GM18526 (cell line): ENCODE measurements around the gene PTGDR2.

ENCODE experiments used
- POLR2A ChIP-seq: IDR thresholded peaks from 3 replicates; pipeline ENCODE4 v1.6.1; 2011; ENCODE audit not compliant: insufficient read length; ENCODE audit errors: extremely low read depth

The PTGDR2 gene

DNA sequence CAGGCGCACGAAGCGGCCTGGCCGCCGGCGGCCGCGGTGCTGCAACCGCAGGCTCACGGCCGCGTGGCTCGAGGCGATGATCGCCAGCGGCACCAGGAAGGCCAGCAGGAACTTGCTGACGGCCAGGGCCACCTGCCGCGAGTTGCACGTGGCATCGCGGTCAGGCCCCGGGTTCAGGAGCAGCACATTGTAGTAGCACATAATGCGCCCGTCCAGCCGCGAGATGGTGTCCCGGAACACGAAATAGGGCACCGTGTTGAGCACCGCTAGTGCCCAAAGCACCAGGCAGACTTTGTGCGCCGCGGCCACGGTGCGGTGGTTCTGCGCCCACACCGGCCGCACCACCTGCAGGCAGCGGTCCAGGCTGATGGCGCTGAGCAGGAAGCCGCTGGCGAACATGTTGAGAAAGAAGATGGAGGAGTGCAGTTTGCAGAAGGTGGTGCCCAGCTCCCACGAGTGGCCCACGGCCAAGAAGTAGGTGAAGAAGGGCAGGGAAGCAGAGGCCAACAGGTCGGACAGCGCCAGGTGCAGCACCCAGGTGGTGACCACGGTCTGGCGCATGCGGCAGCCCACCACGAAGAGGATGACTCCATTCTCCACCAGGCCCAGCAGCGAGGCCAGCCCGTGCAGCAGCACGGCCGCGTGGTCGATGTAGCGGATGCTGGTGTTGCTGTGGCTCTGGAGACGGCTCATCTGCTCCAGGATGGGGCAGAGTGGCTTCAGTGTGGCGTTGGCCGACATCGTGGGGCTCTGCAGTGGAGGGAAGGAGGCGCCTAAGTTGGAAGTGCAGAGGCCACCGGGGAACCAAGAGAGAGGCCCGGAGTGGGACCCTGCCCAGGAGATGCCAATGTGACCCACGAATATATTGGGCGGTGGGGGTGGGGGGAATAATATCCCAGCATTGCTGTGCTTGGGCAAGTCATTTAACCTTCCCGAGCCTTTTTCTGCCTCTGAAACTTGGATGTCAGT is 2.5 kb downstream of the PTGDR2 start:
- no peak for TF ChIP-seq POLR2A

DNA sequence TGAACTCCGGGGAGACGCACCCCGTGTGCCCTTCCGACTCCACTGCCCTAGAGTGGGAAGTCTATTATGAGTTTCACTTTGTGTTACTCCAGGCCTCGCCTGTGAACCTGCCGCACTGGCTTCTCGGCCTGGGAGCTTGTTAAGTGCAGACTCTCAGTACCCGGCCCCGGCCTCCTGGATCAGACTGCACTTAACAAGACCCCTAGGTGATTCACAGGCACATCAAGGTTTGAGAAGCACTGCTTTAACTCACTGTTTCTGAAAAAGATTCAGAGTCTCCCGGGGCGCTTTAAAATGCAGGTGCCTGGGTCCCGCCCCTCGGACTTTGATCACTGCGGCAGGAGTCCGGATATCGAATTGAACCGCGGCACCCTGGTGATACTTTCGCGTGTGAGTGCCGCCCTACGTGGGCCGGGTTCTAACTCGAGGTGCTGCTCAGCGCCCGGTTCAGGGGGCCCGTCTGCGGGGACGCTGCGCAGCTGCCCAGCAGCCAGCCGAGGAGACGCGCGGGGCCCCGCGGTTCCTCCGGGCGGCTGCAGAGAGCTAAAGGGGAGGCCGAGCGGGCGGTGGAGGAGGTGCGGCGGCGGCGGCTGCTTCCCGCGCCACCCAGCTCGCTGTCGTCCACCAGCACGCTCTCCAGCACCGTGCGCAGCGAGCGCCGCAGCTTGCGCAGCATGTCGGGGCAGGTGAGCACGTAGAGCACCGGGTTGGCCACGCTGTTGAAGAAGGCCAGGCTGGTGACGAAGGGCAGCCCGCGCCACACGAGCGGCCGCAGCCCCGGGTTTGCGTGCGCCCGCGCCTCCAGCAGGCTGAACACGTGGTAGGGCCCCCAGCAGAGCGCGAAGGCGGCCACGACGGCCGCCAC is 3.4 kb downstream of the PTGDR2 start:
- no peak for TF ChIP-seq POLR2A

DNA sequence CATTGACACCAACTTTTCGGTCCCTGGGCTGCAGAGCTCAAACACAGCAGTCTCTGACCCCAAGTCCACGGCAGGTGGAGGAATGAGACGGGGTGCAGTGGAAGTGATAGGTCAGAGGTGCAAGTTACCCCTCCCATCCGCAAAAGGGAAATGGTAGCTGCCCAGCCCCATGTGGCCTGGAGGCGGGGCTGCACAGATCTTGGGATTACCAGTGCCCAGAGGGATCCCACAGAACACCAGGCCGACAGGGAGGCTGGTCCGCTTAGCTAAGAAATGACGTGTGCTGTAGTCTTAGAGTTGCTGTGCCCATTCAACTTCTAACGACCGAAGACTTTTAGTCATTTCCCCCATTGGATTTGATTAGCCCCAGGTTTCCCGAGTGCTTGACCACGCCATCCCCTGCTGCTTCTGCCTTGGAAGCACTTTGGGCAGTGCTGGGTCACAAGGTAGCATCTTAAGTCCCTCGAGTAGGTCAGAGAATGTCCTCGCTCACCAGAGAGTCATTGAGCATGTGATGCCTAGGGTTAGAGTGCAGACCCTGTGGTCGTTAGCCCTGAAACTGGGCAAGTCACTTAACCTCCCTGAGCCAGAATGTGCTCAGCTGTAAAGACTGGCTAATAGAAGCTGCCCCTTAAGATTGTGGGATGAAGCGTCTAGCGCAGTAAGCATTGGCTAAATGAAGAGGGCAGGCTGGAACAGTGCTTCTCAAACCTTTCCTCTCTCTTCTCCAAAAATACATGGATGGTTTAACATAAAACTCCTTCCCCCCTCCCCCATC is 4.2 kb downstream of the PTGDR2 start:
- no peak for TF ChIP-seq POLR2A

DNA sequence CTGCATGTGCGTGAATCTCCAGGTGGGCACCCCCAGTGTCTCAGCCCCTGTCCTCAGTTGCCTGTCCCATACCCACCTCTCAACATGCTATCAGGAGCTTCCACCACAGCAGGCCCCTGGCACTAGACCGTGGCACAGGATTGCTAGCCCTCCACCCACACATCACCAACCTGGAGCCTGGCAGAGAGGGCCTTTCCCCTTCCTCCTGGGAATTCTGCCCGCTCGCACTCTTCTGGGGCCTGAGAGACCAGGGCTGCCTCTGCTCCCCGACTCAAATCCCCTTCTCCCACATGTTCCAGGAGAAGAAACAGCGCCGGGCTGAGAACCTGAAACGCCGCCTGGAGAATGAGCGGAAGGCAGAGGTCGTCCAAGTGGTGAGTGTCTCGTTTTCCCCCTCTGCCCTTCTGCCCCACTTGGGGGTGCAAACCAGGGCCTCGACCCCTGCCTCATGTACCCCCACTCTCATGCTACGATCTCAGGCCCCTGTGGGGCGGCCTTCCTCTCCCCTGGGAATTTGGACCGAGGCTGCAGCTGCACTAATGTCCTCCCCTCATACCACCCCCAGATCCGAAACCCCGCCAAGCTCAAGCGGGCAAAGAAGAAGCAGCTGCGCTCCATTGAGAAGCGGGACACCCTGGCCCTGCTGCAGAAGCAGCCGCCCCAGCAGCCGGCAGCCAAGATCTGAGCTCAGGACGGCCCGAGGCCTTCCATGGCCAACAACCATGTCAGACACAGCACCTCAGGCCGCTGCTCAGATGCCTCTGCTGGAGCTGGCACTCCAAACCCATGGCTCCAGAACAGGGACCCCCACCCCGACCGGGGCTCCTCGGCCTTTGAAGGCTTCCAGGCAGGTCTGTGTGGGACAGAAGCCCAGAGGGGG is 5.9 kb downstream of the PTGDR2 start:
- no peak for TF ChIP-seq POLR2A

DNA sequence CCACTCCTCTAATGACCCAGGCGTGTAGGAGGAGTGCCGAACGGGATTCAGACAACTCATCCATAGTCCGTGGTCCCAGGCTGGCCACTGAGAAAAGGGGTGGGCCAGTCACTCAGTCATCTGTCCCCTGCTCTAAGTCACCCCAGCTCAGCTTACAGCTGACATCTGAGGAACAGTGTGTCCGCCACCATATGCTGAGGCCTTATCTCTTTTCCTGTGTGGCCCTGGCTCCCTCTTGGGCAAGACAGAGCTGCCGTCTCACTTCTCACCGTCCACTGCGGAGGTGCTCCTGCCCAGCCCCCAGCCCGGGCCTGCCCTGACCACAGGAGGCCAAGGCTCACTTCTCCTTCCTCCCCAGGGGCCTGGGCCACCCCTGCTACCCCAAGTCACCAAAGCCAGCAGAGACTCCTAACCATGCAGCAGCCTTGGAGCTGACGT is 7.0 kb downstream of the PTGDR2 start:
- TF ChIP-seq POLR2A = no peak

DNA sequence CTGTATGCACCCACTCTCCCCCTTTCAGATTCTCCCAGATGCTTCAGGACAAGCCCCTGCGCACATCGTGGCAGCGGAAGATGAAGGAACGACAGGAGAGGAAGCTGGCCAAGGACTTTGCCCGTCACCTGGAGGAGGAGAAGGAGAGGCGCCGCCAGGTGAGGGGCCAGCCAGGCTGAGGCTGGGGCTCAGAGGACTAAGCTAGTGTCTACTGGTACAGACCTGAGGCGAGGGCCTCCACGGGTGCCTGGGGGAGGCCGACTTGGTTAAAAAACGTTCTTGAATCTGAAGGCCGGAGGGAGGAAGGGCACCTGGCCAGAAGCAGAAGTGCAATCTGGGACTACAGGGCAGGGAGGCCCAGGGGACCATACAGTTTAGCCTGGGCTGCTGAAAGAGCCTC is 7.9 kb downstream of the PTGDR2 start:
- no peak for TF ChIP-seq POLR2A

DNA sequence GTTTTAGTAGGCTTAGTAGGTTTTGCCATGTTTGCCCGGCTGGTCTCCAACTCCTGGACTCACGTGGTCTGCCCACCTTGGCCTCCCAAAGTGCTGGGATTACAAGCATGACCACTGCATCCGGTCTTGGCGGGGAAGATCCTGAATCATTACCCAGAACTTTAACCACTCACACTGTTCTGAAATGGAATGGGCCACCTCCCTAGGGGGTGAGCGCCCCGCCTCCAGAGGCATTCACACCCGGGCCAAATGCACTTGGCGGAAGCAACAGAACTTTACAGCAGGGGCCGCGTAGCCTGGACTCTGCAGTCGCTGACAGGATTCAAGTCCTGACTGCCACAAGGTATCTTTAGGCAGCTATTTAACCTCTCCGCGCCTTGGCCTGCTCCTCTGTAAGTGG is 8.5 kb downstream of the PTGDR2 start:
- TF ChIP-seq POLR2A = no peak

DNA sequence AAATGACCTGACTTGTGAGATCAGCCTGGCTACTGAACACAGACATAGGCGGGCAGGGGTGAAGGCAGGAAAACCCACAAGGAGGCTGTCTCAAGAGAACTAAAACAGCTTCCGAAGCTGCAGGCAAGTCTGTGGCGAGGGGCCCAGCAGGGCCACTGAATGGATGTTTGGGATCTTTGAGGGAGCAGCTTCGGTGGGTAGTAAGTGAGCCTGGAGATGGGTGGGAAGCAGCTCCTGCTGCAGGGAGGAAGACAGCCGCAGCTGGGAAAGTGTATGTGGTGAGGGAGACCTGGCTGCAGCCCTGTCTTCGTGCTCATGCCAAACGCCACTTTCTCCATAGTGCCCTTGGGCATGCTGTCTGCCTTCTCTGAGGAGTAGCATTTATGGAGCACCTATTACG is 10.4 kb downstream of the PTGDR2 start:
- TF ChIP-seq POLR2A = no peak

DNA sequence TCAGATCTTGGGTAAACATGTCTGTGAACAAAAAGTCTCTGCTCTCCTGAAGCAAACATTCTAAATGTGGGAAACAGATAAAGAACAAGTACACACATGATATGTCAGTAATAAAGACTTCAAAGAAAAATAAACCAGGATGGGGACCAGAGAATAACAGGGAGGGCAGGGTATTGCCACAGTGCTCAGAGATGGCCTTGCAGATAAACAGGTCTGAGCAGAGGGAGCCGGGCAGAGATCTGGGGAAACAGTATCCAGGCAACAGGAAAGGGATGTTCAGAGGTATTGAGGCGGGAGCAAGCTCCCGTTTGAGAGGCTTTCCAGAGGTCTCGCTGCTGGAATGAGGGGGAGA is 10.9 kb downstream of the PTGDR2 start:
- TF ChIP-seq POLR2A = no peak

DNA sequence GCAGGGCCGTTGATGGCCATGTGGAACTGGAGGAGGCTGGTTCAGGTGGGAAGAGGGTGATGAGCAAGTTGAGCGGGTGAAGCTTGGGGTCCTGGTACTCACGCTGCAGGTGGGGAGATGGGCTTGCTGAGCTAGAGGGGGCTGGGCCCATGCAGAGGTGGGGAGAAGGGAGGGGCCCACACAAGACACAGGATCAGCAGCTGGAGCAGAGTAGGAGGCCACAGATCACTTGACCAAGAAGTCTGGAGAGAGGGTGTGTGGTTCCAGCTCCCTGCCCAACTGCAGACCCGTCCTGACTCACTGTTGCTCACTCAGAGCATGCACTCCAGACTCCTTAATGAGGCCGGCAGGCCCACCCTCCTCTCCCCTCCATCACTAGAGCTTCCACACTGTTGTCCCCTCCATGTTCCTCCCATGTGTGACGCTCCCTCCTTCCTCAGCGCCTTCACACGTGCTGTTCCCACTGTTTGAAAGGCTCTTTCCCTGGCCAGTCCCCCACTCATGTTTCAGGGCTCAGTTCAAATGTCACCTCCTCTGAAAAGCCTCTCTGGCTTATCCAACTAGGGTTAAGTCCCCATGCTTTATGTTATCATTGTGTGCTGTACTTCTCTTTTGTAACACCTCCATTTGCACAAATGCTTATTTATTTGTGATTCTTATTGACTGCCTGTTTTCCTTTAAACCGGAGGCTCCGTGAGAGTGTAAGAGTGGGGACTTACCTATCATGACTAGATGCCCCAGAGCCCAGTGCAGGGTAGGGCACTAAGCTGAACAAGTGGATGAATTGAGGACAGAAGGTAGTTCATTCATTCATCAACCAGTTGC is 11.5 kb downstream of the PTGDR2 start:
- no peak for TF ChIP-seq POLR2A

DNA sequence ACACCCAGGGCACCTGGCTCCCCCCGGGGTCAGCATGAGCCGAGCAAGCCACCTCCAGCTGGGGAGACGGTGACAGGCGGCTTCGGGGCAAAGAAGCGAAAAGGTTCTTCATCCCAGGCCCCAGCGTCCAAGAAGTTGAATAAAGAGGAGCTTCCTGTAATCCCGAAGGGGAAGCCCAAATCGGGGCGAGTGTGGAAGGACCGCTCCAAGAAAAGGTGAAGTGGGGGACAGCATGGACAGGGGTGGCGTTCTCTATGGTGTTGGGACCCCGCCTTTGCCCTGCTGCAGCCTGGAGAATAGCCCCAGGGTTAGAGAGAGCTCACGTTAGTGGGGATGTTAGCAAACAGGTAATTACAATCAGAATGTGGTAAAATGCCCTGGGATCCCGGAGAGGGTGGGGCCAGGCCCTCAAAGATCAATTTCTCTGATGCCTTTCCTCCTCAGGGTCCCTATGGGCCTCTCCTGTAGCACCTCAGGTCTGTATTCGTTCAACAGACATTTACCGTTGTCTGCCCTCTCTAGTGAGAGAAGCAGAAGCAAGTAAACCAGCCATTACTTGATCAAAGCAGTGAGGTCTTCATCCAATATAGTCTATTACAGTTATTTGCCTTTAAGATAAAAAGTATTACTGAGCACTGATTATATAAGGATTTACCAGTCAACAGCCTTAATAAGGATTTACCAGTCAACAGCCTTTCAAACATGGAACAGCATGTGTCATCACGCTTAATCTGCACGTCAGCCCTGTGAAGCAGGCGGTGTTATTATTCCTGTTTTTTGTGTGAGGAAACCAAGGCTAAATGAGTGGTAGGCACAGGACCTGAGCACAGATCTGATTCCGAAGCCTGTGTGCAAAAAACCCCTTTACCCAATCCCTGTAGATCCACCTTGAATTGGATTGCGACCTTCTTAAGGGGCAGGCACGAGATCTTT is 12.8 kb downstream of the PTGDR2 start:
- no peak for TF ChIP-seq POLR2A

DNA sequence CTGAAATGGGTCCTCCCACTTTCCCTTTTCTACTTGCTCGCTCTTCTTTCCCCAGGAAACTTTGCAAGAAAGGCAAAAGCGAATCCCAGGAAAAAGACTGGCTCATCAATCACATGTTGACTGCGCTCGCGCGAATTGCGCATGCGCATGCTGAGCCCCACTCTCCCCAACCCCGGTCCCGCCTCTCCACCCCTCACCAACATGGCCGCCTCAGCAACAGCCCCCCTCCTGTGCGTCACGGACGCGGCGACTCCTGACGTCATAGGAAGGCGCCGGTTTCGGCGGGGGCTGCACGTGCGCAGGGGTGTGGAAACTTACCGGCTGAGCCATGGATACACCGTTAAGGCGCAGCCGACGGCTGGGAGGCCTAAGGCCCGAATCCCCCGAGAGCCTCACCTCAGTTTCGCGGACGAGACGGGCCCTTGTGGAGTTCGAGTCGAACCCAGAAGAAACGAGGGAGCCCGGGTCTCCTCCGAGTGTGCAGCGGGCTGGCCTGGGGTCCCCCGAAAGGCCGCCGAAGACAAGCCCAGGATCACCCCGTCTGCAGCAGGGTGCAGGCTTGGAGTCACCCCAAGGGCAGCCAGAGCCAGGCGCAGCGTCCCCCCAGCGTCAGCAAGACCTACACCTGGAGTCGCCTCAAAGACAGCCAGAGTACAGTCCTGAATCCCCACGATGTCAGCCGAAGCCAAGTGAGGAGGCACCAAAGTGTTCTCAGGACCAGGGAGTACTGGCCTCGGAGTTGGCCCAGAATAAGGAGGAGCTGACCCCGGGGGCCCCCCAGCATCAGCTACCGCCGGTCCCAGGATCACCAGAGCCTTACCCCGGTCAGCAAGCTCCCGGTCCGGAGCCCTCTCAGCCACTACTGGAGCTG is 13.7 kb downstream of the PTGDR2 start, which contains the start of gene CCDC86:
CCDC86 (plus strand) TSS at position 317 of the 871 bp plus-strand sequence; CDS start at position 329, 12 bp downstream.
- TF ChIP-seq POLR2A = peak; percentile 35
